ENCODE measurements around the gene SETBP1.

The SETBP1 gene

GRCh38 chr18:44679914-44680272 is 795 bp upstream of the SETBP1 start:
- ChIA-PET CTCF (interaction anchor here (0.5 to 0.8 kb wide), 4 partner anchors 46 to 861 kb away, joined by 3 to 4 read pairs (median 3); no protein-coding TSS in a partner anchor), POLR2A (interaction anchor here (0.6 to 2.5 kb wide), 9 partner anchors 13 to 610 kb away, joined by 3 to 12 read pairs (median 3); no protein-coding TSS in a partner anchor)
- Histone ChIP-seq H3K27ac (ENCODE audit: extremely low read depth, low read depth, low read length) (peak overlapping the region; percentile 98), H3K4me3 (ENCODE audit: low read depth, low read length) (peak overlapping the region; percentile 74), H3K9me3 (ENCODE audit: control insufficient read depth, insufficient read depth, low read depth, low read length) (no peaks in the 10 kb centered on the region), H3K4me1 (ENCODE audit: control insufficient read depth, insufficient read depth, low read length) (peaks cover 22% of the 10 kb centered on the region), H3K36me3 (ENCODE audit: control insufficient read depth in 2 of 2, insufficient read depth in 1 of 2, low read length in 2 of 2) (no peaks in the 10 kb centered on the region)
- TF ChIP-seq ZNF645 (tag by site-specific recombination; IDR thresholded peaks at IDR 0.05) = no peak
- TF ChIP-seq ZBTB11 (tag by site-specific recombination; conservative IDR thresholded peaks at IDR 0.05; ENCODE audit: low read depth) = no peak
- TF ChIP-seq, protein P1, sequence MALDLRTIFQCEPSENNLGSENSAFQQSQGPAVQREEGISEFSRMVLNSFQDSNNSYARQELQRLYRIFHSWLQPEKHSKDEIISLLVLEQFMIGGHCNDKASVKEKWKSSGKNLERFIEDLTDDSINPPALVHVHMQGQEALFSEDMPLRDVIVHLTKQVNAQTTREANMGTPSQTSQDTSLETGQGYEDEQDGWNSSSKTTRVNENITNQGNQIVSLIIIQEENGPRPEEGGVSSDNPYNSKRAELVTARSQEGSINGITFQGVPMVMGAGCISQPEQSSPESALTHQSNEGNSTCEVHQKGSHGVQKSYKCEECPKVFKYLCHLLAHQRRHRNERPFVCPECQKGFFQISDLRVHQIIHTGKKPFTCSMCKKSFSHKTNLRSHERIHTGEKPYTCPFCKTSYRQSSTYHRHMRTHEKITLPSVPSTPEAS (tag by site-specific recombination; IDR thresholded peaks at IDR 0.05) = peak; percentile 19

GRCh38 chr18:44681076-44681970 is 635 bp downstream of the SETBP1 start:
- CTCF ChIA-PET = interaction anchor here (0.6 to 1.4 kb wide), 3 partner anchors 10 to 64 kb away, joined by 3 read pairs; no protein-coding TSS in a partner anchor
- no peak for TF ChIP-seq KLF1 (tag by site-specific recombination; IDR thresholded peaks at IDR 0.05)
- no peak for TF ChIP-seq ZNF600 (tag by site-specific recombination; IDR thresholded peaks at IDR 0.05)
- TF ChIP-seq PRDM4 (tag by site-specific recombination; IDR thresholded peaks at IDR 0.05) = peak; percentile 84
- TF ChIP-seq FEZF1 (tag by site-specific recombination; IDR thresholded peaks at IDR 0.05) = peak; percentile 69
- TF ChIP-seq ZNF654 (tag by site-specific recombination; IDR thresholded peaks at IDR 0.05; ENCODE audit: low read depth) = no peak
- TF ChIP-seq SETDB1 (IDR thresholded peaks at IDR 0.05; ENCODE audit: insufficient read length, low read length) = no peak
- TF ChIP-seq MZF1 (tag by site-specific recombination; IDR thresholded peaks at IDR 0.05; ENCODE audit: borderline replicate concordance) = no peak
- TF ChIP-seq ZNF335 (tag by site-specific recombination; conservative IDR thresholded peaks at IDR 0.05) = peak; percentile 50
- TF ChIP-seq ZNF221 (tag by site-specific recombination; IDR thresholded peaks at IDR 0.05; ENCODE audit: borderline replicate concordance) = no peak
- TF ChIP-seq ZSCAN23 (tag by site-specific recombination; IDR thresholded peaks at IDR 0.05) = no peak
- TF ChIP-seq ZNF585B (tag by site-specific recombination; IDR thresholded peaks at IDR 0.05) = no peak
- TF ChIP-seq ZSCAN18 (tag by site-specific recombination; IDR thresholded peaks at IDR 0.05) = no peak
- 0 out of 2 replicates have a peak, but pooled peaks have one; percentile 4 for TF ChIP-seq PRDM1 (tag by site-specific recombination; IDR thresholded peaks at IDR 0.05)
- Histone ChIP-seq H3K4me1 (ENCODE audit: control insufficient read depth, insufficient read depth, low read length) (peaks cover 26% of the 10 kb centered on the region), H3K36me3 (ENCODE audit: control insufficient read depth in 2 of 2, insufficient read depth in 1 of 2, low read length in 2 of 2) (no peaks in the 10 kb centered on the region), H3K9me3 (ENCODE audit: control insufficient read depth, insufficient read depth, low read depth, low read length) (no peaks in the 10 kb centered on the region), H3K27ac (ENCODE audit: extremely low read depth, low read depth, low read length) (peak overlapping the region; percentile 87), H3K4me3 (ENCODE audit: low read depth, low read length) (peak overlapping the region; percentile 74)
- POLR2A ChIA-PET = interaction anchor here (0.7 to 2.5 kb wide), 11 partner anchors 12 to 207 kb away, joined by 3 to 12 read pairs (median 3); no protein-coding TSS in a partner anchor
